H9 (cell line): Measurements from ENCODE around the gene MAPK7. TPM values are rescaled to one million over a fixed set of nuclear protein-coding genes. Genes with fewer than 3 reads are reported as not detected.

ENCODE experiments used
- DNase-seq: peaks from one replicate; pipeline ENCODE4 v3.0.0-alpha.2; 2017
- H2AFZ ChIP-seq: one replicate; pipeline ENCODE4 v1.6.1; 2013; ENCODE audit warnings: mild to moderate bottlenecking, low read length, control low read depth, moderate library complexity
- H2AK5ac ChIP-seq: 2 replicates; pipeline ENCODE4 v1.6.1; 2013; ENCODE audit warnings: low read length, control low read depth, mixed read lengths; ENCODE audit not compliant: insufficient read length
- H2BK120ac ChIP-seq: one replicate; pipeline ENCODE4 v1.6.1; 2013; ENCODE audit warnings: low read depth, mild to moderate bottlenecking, low read length, control low read depth, inconsistent platforms; ENCODE audit not compliant: poor library complexity, severe bottlenecking
- H2BK12ac ChIP-seq: 2 replicates; pipeline ENCODE4 v1.6.1; 2013; ENCODE audit warnings: low read length, control low read depth, mixed read lengths, low read depth; ENCODE audit not compliant: insufficient read length
- H2BK15ac ChIP-seq: 2 replicates; pipeline ENCODE4 v1.6.1; 2013; ENCODE audit warnings: low read depth, low read length, control low read depth
- H2BK20ac ChIP-seq: one replicate; pipeline ENCODE4 v1.6.1; 2013; ENCODE audit warnings: low read depth, mild to moderate bottlenecking, low read length, control low read depth, inconsistent platforms; ENCODE audit not compliant: poor library complexity, severe bottlenecking
- H2BK5ac ChIP-seq: 2 replicates; pipeline ENCODE4 v1.6.1; 2013; ENCODE audit warnings: low read length, control low read depth, mixed read lengths; ENCODE audit not compliant: insufficient read length
- H3K14ac ChIP-seq: 2 replicates; pipeline ENCODE4 v1.6.1; 2013; ENCODE audit warnings: low read length, control low read depth; ENCODE audit not compliant: insufficient read depth
- H3K18ac ChIP-seq: 2 replicates; pipeline ENCODE4 v1.6.1; 2013; ENCODE audit warnings: low read depth, mild to moderate bottlenecking, mixed read lengths, low read length, control low read depth; ENCODE audit not compliant: insufficient read length
- H3K23ac ChIP-seq: 2 replicates; pipeline ENCODE4 v1.6.1; 2013; ENCODE audit warnings: low read length, control low read depth, mixed read lengths, low read depth; ENCODE audit not compliant: insufficient read length
- H3K23me2 ChIP-seq: 2 replicates; pipeline ENCODE4 v1.6.1; 2013; ENCODE audit warnings: low read depth, mild to moderate bottlenecking, mixed read lengths, low read length, control low read depth; ENCODE audit not compliant: insufficient read length, poor library complexity, severe bottlenecking
- H3K27ac ChIP-seq: 2 replicates; pipeline ENCODE4 v1.5.1; 2013; ENCODE audit warnings: low read length, control low read depth, mixed read lengths, low read depth; ENCODE audit not compliant: insufficient read length
- H3K27me3 ChIP-seq: 2 replicates; pipeline ENCODE4 v1.6.1; 2013; ENCODE audit warnings: low read length, control low read depth, inconsistent platforms; ENCODE audit not compliant: insufficient read depth
- H3K4ac ChIP-seq: 2 replicates; pipeline ENCODE4 v1.6.1; 2013; ENCODE audit warnings: low read depth, mild to moderate bottlenecking, control low read depth, inconsistent platforms, low read length, moderate library complexity
- H3K4me1 ChIP-seq: 2 replicates; pipeline ENCODE4 v1.6.1; 2013; ENCODE audit warnings: low read length, control low read depth, inconsistent platforms; ENCODE audit not compliant: insufficient read depth
- H3K4me2 ChIP-seq: 2 replicates; pipeline ENCODE4 v1.6.1; 2013; ENCODE audit warnings: low read length, control low read depth, mixed read lengths; ENCODE audit not compliant: insufficient read length, insufficient read depth
- H3K56ac ChIP-seq: 2 replicates; pipeline ENCODE4 v1.6.1; 2013; ENCODE audit warnings: low read depth, mild to moderate bottlenecking, mixed read lengths, low read length, control low read depth; ENCODE audit not compliant: insufficient read length
- H3K79me1 ChIP-seq: 2 replicates; pipeline ENCODE4 v1.6.1; 2013; ENCODE audit warnings: low read depth, mild to moderate bottlenecking, moderate library complexity, low read length, control low read depth, inconsistent platforms; ENCODE audit not compliant: insufficient read depth, poor library complexity, severe bottlenecking
- H3K79me2 ChIP-seq: 2 replicates; pipeline ENCODE4 v1.6.1; 2013; ENCODE audit warnings: low read length, control low read depth, inconsistent platforms; ENCODE audit not compliant: insufficient read depth
- H3K9ac ChIP-seq: 2 replicates; pipeline ENCODE4 v1.6.1; 2013; ENCODE audit warnings: low read length, control low read depth, mixed read lengths; ENCODE audit not compliant: insufficient read length; ENCODE audit errors: extremely low read depth
- H3K9me3 ChIP-seq: one replicate; pipeline ENCODE4 v1.6.1; 2013; ENCODE audit warnings: low read depth, low read length, inconsistent platforms; ENCODE audit not compliant: control insufficient read depth
- H3T11ph ChIP-seq: one replicate; pipeline ENCODE4 v1.6.1; 2013; ENCODE audit warnings: mild to moderate bottlenecking, low read length, control low read depth, inconsistent platforms
- H4K20me1 ChIP-seq: one replicate; pipeline ENCODE4 v1.6.1; 2013; ENCODE audit not compliant: control insufficient read depth, insufficient read length, insufficient read depth
- H4K5ac ChIP-seq: 2 replicates; pipeline ENCODE4 v1.6.1; 2013; ENCODE audit warnings: low read depth, mild to moderate bottlenecking, mixed read lengths, low read length, control low read depth; ENCODE audit not compliant: insufficient read length
- H4K8ac ChIP-seq: replicated peaks from 2 replicates; pipeline ENCODE4 v1.6.1; 2013; ENCODE audit warnings: low read length, control low read depth, mixed read lengths, low read depth; ENCODE audit not compliant: insufficient read length
- H4K91ac ChIP-seq: 2 replicates; pipeline ENCODE4 v1.6.1; 2013; ENCODE audit warnings: low read depth, mild to moderate bottlenecking, moderate library complexity, mixed read lengths, low read length, control low read depth; ENCODE audit not compliant: insufficient read length
- H3K27ac Mint-ChIP-seq, 3 experiments: 2 replicates in 2 of 3; 3 replicates in 1 of 3; pipeline ENCODE4 v1.8.0; 2020 to 2021; ENCODE audit warnings: mixed read lengths in 3 of 3, mild to moderate bottlenecking in 1 of 3, moderate library complexity in 1 of 3
- H3K27me3 Mint-ChIP-seq: 2 replicates; pipeline ENCODE4 v1.8.0; 2021; ENCODE audit warnings: low read depth, mild to moderate bottlenecking, moderate library complexity, mixed read lengths
- H3K36me3 Mint-ChIP-seq, 3 experiments: 2 replicates in 2 of 3; 3 replicates in 1 of 3; pipeline ENCODE4 v1.8.0; 2020 to 2021; ENCODE audit warnings: low read depth in 3 of 3, mixed read lengths in 3 of 3; ENCODE audit not compliant: insufficient read depth in 1 of 3
- H3K4me1 Mint-ChIP-seq, 2 experiments: 2 replicates each; pipeline ENCODE4 v1.8.0; 2020; ENCODE audit warnings: mixed read lengths in 2 of 2
- H3K4me3 Mint-ChIP-seq, 2 experiments: 2 replicates in 1 of 2; 3 replicates in 1 of 2; pipeline ENCODE4 v1.8.0; 2020 to 2021; ENCODE audit warnings: mild to moderate bottlenecking in 2 of 2, mixed read lengths in 2 of 2, moderate library complexity in 1 of 2
- H3K9me3 Mint-ChIP-seq, 2 experiments: 2 replicates in 1 of 2; 3 replicates in 1 of 2; pipeline ENCODE4 v1.8.0; 2020; ENCODE audit warnings: mild to moderate bottlenecking in 2 of 2, mixed read lengths in 2 of 2, moderate library complexity in 1 of 2
- CTCF ChIP-seq: fragments of 200-600 bp; sonication (generic); conservative IDR thresholded peaks from 3 replicates; pipeline ENCODE4 v1.8.0; 2021; ENCODE audit warnings: antibody characterized with exemption, mild to moderate bottlenecking
- WGBS: extraction: QIAGEN DNeasy Blood & Tissue Kit; methylation state at CpG from one replicate; pipeline ENCODE4 v1.1.7; 2013; ENCODE audit warnings: missing lambda C conversion rate, low lambda C conversion rate, mixed read lengths; ENCODE audit not compliant: insufficient read length; ENCODE audit errors: extremely low coverage; 5-methylcytosine and 5-hydroxymethylcytosine counted together
- total RNA-seq: library from RNA; stranded (reverse); gene quantifications from 2 replicates; pipeline ENCODE4 v1.2.1, GENCODE V29; 2021

The MAPK7 gene
- total RNA-seq, 1 experiment from 2014 or later = 43.8 TPM

GRCh38 chr17:19402171-19402570 lies 23.9 kb downstream of the MAPK7 start:
- Histone ChIP-seq H3K9me3 (no peaks in the 10 kb centered on the region), H4K20me1 (no peaks in the 10 kb centered on the region), H3K27ac (no peak overlapping the region), H3K23me2 (no peaks in the 10 kb centered on the region), H3K23ac (no peak overlapping the region), H3K56ac (no peak overlapping the region), H2BK15ac (no peak overlapping the region), H2AK5ac (no peak overlapping the region), H4K5ac (no peak overlapping the region), H3K9ac (no peak overlapping the region), H3K79me1 (no peaks in the 10 kb centered on the region), H2BK5ac (no peak overlapping the region), H2BK20ac (no peak overlapping the region), H3K14ac (no peak overlapping the region), H3K18ac (no peak overlapping the region), H3K4me1 (no peaks in the 10 kb centered on the region; the same call in 1 of the 2 replicates), H4K8ac (no peak overlapping the region), H3K4ac (no peak overlapping the region), H3K79me2 (no peaks in the 10 kb centered on the region), H4K91ac (no peak overlapping the region), H3T11ph (no peak overlapping the region), H3K27me3 (no peaks in the 10 kb centered on the region), H2BK12ac (no peak overlapping the region), H2AFZ (no peak overlapping the region), H3K4me2 (no peak overlapping the region), H2BK120ac (no peak overlapping the region)
- Mint-ChIP-seq H3K4me3 (no peak overlapping the region), H3K4me1 (peaks cover 9 to 14% of the 10 kb centered on the region in 2 experiments), H3K36me3 (no peaks in the 10 kb centered on the region), H3K27ac (no peak overlapping the region), H3K9me3 (no peaks in the 10 kb centered on the region), H3K27me3 (no peaks in the 10 kb centered on the region; the same call in 1 of the 2 replicates)
- no peak for DNase-seq
- no peak for TF ChIP-seq CTCF
- WGBS = no CpG with 5 or more reads among the region's 1 CpG
